ENCODE measurements around the gene RASGEF1C. TPM values are rescaled to one million over a fixed set of nuclear protein-coding genes. Genes with fewer than 3 reads are reported as not detected.

The RASGEF1C gene
- total RNA-seq, 2 donors from 2014 or later: 0.09 to 3.1 TPM

- H3K27me3 ChIP-seq (replicated peaks; ENCODE audit: insufficient read depth): no peaks in the 10 kb centered on the region
- no peak overlapping the region for H3K4me3 ChIP-seq
- H3K4me1 ChIP-seq (replicated peaks): no peaks in the 10 kb centered on the region
- no peak for DNase-seq (ENCODE audit: low spot score)
- H3K9me3 ChIP-seq: no peaks in the 10 kb centered on the region
- WGBS: 86% methylated on average over 7 of the region's 7 CpGs
- intact Hi-C loops (cut with DNase I): no loop called here
- TF ChIP-seq POLR2AphosphoS5 (IDR thresholded peaks at IDR 0.05) (no peak), CTCF (IDR thresholded peaks at IDR 0.05) (no peak), POLR2A (IDR thresholded peaks at IDR 0.05) (no peak)
- H3K36me3 ChIP-seq: no peaks in the 10 kb centered on the region
- no peak overlapping the region for H3K27ac ChIP-seq
Observed at GRCh38 chr5:180111273-180112002, 97.6 kb downstream of the RASGEF1C start.

GRCh38 chr5:180109920-180110319 lies 99.1 kb downstream of the RASGEF1C start:
- H3K36me3 ChIP-seq: no peaks in the 10 kb centered on the region
- no peaks in the 10 kb centered on the region for H3K27me3 ChIP-seq (replicated peaks; ENCODE audit: insufficient read depth)
- H3K4me3 ChIP-seq: no peak overlapping the region
- TF ChIP-seq CTCF (IDR thresholded peaks at IDR 0.05): no peak
- TF ChIP-seq POLR2AphosphoS5 (IDR thresholded peaks at IDR 0.05): no peak
- no peak for TF ChIP-seq POLR2A (IDR thresholded peaks at IDR 0.05)
- WGBS: 78% methylated on average over 9 of the region's 9 CpGs
- no peaks in the 10 kb centered on the region for H3K4me1 ChIP-seq (replicated peaks)
- H3K27ac ChIP-seq: no peak overlapping the region
- no peaks in the 10 kb centered on the region for H3K9me3 ChIP-seq
- intact Hi-C loops (cut with DNase I): no loop called here
- no peak for DNase-seq (ENCODE audit: low spot score)

- WGBS: 100% methylated on average over 1 of the region's 1 CpG
Observed at GRCh38 chr5:180107005-180107404, 102.0 kb downstream of the RASGEF1C start.

GRCh38 chr5:180105827-180106312 lies 103.1 kb downstream of the RASGEF1C start:
- intact Hi-C loops (cut with DNase I): no loop called here
- H3K27me3 ChIP-seq (replicated peaks; ENCODE audit: insufficient read depth): no peaks in the 10 kb centered on the region
- no peaks in the 10 kb centered on the region for H3K9me3 ChIP-seq
- TF ChIP-seq POLR2AphosphoS5 (IDR thresholded peaks at IDR 0.05): no peak
- TF ChIP-seq CTCF (IDR thresholded peaks at IDR 0.05): no peak
- TF ChIP-seq POLR2A (IDR thresholded peaks at IDR 0.05): no peak
- WGBS: 92% methylated on average over 5 of the region's 5 CpGs
- H3K4me3 ChIP-seq: no peak overlapping the region
- no peaks in the 10 kb centered on the region for H3K36me3 ChIP-seq
- DNase-seq (ENCODE audit: low spot score): no peak
- H3K4me1 ChIP-seq (replicated peaks): no peaks in the 10 kb centered on the region
- no peak overlapping the region for H3K27ac ChIP-seq

More at GRCh38 chr5:180107005-180107404, 102.0 kb downstream of the RASGEF1C start:
- intact Hi-C loops (cut with DNase I): no loop called here
- H3K4me3 ChIP-seq: no peak overlapping the region
- no peak overlapping the region for H3K27ac ChIP-seq
- no peaks in the 10 kb centered on the region for H3K36me3 ChIP-seq
- no peak for TF ChIP-seq CTCF (IDR thresholded peaks at IDR 0.05)
- no peak for TF ChIP-seq POLR2A (IDR thresholded peaks at IDR 0.05)
- no peak for TF ChIP-seq POLR2AphosphoS5 (IDR thresholded peaks at IDR 0.05)
- no peaks in the 10 kb centered on the region for H3K4me1 ChIP-seq (replicated peaks)
- no peak for DNase-seq (ENCODE audit: low spot score)
- no peaks in the 10 kb centered on the region for H3K27me3 ChIP-seq (replicated peaks; ENCODE audit: insufficient read depth)
- no peaks in the 10 kb centered on the region for H3K9me3 ChIP-seq

GRCh38 chr5:180104168-180104530 lies 104.9 kb downstream of the RASGEF1C start:
- 86% methylated on average over 3 of the region's 3 CpGs for WGBS
- no peak overlapping the region for H3K4me3 ChIP-seq
- H3K9me3 ChIP-seq: no peaks in the 10 kb centered on the region
- no peak for DNase-seq (ENCODE audit: low spot score)
- H3K4me1 ChIP-seq (replicated peaks): no peaks in the 10 kb centered on the region
- H3K36me3 ChIP-seq: no peaks in the 10 kb centered on the region
- no peaks in the 10 kb centered on the region for H3K27me3 ChIP-seq (replicated peaks; ENCODE audit: insufficient read depth)
- H3K27ac ChIP-seq: no peak overlapping the region
- intact Hi-C loops (cut with DNase I): no loop called here
- TF ChIP-seq POLR2A (IDR thresholded peaks at IDR 0.05): no peak
- no peak for TF ChIP-seq CTCF (IDR thresholded peaks at IDR 0.05)
- no peak for TF ChIP-seq POLR2AphosphoS5 (IDR thresholded peaks at IDR 0.05)

Data from prostate gland (tissue), 2 donors.